Panc1 (cell line): ENCODE measurements around the gene ZBTB46. TPM values are rescaled to one million over a fixed set of nuclear protein-coding genes. Genes with fewer than 3 reads are reported as not detected.

Experiments used
- ATAC-seq: fragments of 200-7000 bp; cut with Tn5 transposase; 2 replicates; pipeline ENCODE4 v1.9.1; 2020; ENCODE audit warnings: mild to moderate bottlenecking, moderate library complexity
- BruUV-seq: library from RNA; stranded (reverse); fragments of 400-500 nt; replicated peaks from 2 replicates; lab custom pipeline; 2021; lab: Mats Ljungman, UMichigan
- CTCF ChIA-PET: fragments of 300-600 bp; sonication (Branson Sonifier 250); formaldehyde crosslinking; loops from one replicate; lab custom pipeline; 2022; ENCODE audit warnings: antibody characterized with exemption; lab: Charles Lee
- POLR2A ChIA-PET: fragments of 300-600 bp; sonication (Branson Sonifier 250); formaldehyde crosslinking; loops from one replicate; lab custom pipeline; 2022; ENCODE audit warnings: antibody characterized with exemption; lab: Charles Lee
- DNase-seq: peaks from one replicate; pipeline ENCODE4 v3.0.0-alpha.2; 2010; ENCODE audit warnings: low read depth, low spot score
- H3K27ac ChIP-seq: 2 replicates; pipeline ENCODE4 v1.5.1; 2011; ENCODE audit warnings: mild to moderate bottlenecking, low read length, inconsistent platforms
- H3K27me3 ChIP-seq: fragments of 200-500 bp; sonication (Bioruptor generic); 2 replicates; pipeline ENCODE4 v1.6.0; 2014; ENCODE audit warnings: low read length, inconsistent platforms; ENCODE audit not compliant: control insufficient read depth, insufficient read depth
- H3K36me3 ChIP-seq: fragments of 200-500 bp; sonication (Bioruptor generic); 2 replicates; pipeline ENCODE4 v1.5.1; 2014; ENCODE audit warnings: inconsistent platforms, mild to moderate bottlenecking, low read length, moderate library complexity; ENCODE audit not compliant: control insufficient read depth, insufficient read depth
- H3K4me1 ChIP-seq: 2 replicates; pipeline ENCODE4 v1.5.1; 2011; ENCODE audit warnings: inconsistent platforms, mild to moderate bottlenecking, low read length, moderate library complexity; ENCODE audit not compliant: control insufficient read depth, insufficient read depth
- H3K4me3 ChIP-seq, 2 experiments: 2 replicates each; pipeline ENCODE4 v1.5.1; 2011 to 2012; ENCODE audit warnings: low read depth in 2 of 2, low read length in 2 of 2, mild to moderate bottlenecking in 2 of 2, inconsistent platforms in 1 of 2, moderate library complexity in 1 of 2
- H3K9me3 ChIP-seq: fragments of 200-500 bp; sonication (Bioruptor generic); 2 replicates; pipeline ENCODE4 v1.5.1; 2014; ENCODE audit warnings: low read depth, mild to moderate bottlenecking, inconsistent platforms, low read length, moderate library complexity; ENCODE audit not compliant: control insufficient read depth, insufficient read depth
- POLR2AphosphoS5 ChIP-seq: IDR thresholded peaks from 2 replicates; pipeline ENCODE4 v1.6.1; 2012; ENCODE audit warnings: mild to moderate bottlenecking, low read depth, low read length, moderate library complexity
- SIN3A ChIP-seq: IDR thresholded peaks from 2 replicates; pipeline ENCODE4 v1.6.1; 2012; ENCODE audit warnings: low read depth, mild to moderate bottlenecking, low read length, moderate library complexity, borderline replicate concordance; ENCODE audit not compliant: insufficient read depth
- TCF7L2 ChIP-seq: IDR thresholded peaks from 2 replicates; pipeline ENCODE4 v1.6.1; 2011; ENCODE audit warnings: mild to moderate bottlenecking, low read depth, low read length, inconsistent platforms
- in situ Hi-C: cut with HindIII; loops from 2 replicates; pipeline ENCODE4 v1.10.0; 2016; ENCODE audit warnings: low sequenced_read_pairs, low pct_unique_long_range_greater_than_20kb
- intact Hi-C: fragments of 100-400 bp; cut with micrococcal nuclease; formaldehyde crosslinking; loops from one replicate; pipeline ENCODE4 v1.10.0; 2022; ENCODE audit not compliant: unreplicated experiment
- total RNA-seq: library from RNA; stranded (reverse); gene quantifications from one replicate; pipeline ENCODE4 v1.2.1, GENCODE V29; 2021; ENCODE audit not compliant: unreplicated experiment
- TF ChIP-seq, protein P1 (sequence below): fragments of 450-650 bp; IDR thresholded peaks from 2 replicates; pipeline ENCODE4 v1.5.1; 2017; ENCODE audit warnings: mild to moderate bottlenecking
- TF ChIP-seq, protein P2 (sequence below), 2 experiments: IDR thresholded peaks; 2 replicates each; pipeline ENCODE4 v1.6.1; 2011 to 2012; ENCODE audit warnings: low read depth in 2 of 2, control low read depth in 1 of 2, low read length in 1 of 2, mild to moderate bottlenecking in 1 of 2, moderate library complexity in 1 of 2; ENCODE audit not compliant: insufficient read depth in 1 of 2

ZBTB46 gene
- total RNA-seq, 1 experiment from 2014 or later = 15.2 TPM

DNA sequence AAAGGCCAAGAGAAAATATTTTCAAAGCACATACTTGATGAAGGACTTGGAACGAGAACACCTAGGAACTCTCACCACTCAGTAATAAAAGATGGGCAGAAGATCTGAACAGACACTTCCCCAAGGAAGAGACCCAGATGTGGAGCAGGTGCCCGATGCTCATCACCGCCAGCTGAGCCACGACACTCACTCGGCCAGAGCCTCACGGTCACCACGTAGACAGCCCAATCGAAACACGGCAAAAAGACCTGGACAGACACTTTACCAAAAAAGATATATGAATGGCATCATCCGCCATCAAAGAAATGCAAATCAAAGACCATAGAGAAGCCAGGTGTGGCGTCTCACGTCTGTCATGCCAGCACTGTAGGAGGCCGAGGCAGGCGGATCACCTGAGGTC, 49.9 kb downstream of the ZBTB46 start:
- no peaks in the 10 kb centered on the region for H3K27me3 ChIP-seq

DNA sequence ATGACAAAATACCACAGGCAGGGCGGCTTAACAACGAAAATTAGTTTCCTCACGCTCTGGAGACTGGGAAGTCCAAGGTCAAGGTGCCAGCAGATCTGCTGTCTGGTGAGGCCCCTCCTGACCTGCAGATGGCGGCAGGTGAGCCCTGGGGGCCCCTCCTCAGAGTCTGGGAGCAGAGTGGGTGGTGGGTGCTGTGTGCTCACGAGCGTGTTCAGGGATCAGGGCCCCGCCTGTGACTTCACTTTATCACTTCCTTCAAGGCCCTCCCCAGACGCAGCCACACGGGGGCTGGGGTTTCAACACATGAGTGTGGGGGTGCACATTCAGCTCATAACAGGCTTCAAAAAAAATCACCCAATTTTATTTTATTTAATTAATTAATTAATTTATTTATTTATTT, 52.2 kb downstream of the ZBTB46 start:
- ChIA-PET CTCF (no interaction called here), POLR2A (interaction anchor here (0.8 kb wide), 1 partner anchor 16 kb away, joined by 6 read pairs; no protein-coding TSS in a partner anchor)
- no peak overlapping the region for H3K27ac ChIP-seq
- H3K4me3 ChIP-seq = no peak overlapping the region
- H3K36me3 ChIP-seq = no peaks in the 10 kb centered on the region
- H3K9me3 ChIP-seq = no peaks in the 10 kb centered on the region
- intact Hi-C loops (no loop called here), in situ Hi-C loops (no loop called here)
- no peaks in the 10 kb centered on the region; the same call in 1 of the 2 replicates for H3K4me1 ChIP-seq
- TF ChIP-seq, protein P1, sequence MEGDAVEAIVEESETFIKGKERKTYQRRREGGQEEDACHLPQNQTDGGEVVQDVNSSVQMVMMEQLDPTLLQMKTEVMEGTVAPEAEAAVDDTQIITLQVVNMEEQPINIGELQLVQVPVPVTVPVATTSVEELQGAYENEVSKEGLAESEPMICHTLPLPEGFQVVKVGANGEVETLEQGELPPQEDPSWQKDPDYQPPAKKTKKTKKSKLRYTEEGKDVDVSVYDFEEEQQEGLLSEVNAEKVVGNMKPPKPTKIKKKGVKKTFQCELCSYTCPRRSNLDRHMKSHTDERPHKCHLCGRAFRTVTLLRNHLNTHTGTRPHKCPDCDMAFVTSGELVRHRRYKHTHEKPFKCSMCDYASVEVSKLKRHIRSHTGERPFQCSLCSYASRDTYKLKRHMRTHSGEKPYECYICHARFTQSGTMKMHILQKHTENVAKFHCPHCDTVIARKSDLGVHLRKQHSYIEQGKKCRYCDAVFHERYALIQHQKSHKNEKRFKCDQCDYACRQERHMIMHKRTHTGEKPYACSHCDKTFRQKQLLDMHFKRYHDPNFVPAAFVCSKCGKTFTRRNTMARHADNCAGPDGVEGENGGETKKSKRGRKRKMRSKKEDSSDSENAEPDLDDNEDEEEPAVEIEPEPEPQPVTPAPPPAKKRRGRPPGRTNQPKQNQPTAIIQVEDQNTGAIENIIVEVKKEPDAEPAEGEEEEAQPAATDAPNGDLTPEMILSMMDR = no peak
- TF ChIP-seq POLR2AphosphoS5 (no peak), TCF7L2 (no peak), SIN3A (no peak)
- TF ChIP-seq, protein P2, sequence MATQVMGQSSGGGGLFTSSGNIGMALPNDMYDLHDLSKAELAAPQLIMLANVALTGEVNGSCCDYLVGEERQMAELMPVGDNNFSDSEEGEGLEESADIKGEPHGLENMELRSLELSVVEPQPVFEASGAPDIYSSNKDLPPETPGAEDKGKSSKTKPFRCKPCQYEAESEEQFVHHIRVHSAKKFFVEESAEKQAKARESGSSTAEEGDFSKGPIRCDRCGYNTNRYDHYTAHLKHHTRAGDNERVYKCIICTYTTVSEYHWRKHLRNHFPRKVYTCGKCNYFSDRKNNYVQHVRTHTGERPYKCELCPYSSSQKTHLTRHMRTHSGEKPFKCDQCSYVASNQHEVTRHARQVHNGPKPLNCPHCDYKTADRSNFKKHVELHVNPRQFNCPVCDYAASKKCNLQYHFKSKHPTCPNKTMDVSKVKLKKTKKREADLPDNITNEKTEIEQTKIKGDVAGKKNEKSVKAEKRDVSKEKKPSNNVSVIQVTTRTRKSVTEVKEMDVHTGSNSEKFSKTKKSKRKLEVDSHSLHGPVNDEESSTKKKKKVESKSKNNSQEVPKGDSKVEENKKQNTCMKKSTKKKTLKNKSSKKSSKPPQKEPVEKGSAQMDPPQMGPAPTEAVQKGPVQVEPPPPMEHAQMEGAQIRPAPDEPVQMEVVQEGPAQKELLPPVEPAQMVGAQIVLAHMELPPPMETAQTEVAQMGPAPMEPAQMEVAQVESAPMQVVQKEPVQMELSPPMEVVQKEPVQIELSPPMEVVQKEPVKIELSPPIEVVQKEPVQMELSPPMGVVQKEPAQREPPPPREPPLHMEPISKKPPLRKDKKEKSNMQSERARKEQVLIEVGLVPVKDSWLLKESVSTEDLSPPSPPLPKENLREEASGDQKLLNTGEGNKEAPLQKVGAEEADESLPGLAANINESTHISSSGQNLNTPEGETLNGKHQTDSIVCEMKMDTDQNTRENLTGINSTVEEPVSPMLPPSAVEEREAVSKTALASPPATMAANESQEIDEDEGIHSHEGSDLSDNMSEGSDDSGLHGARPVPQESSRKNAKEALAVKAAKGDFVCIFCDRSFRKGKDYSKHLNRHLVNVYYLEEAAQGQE (IDR thresholded peaks at IDR 0.05; ENCODE audit: insufficient read depth in 1 of 2, low read depth in 2 of 2, low read length in 1 of 2) = no peak
- ATAC-seq = no peak
- no peak for DNase-seq
- BruUV-seq = no TSS peak
- H3K27me3 ChIP-seq = no peaks in the 10 kb centered on the region

More for the DNA sequence above, 49.9 kb downstream of the ZBTB46 start:
- ChIA-PET POLR2A (no interaction called here), CTCF (interaction anchor here (0.6 kb wide), 1 partner anchor 338 kb away, joined by 6 read pairs; no protein-coding TSS in a partner anchor)
- no peak for DNase-seq
- ATAC-seq = no peak
- Histone ChIP-seq H3K4me3 (no peak overlapping the region), H3K27ac (no peak overlapping the region), H3K36me3 (no peaks in the 10 kb centered on the region), H3K9me3 (no peaks in the 10 kb centered on the region), H3K4me1 (no peaks in the 10 kb centered on the region; the same call in 1 of the 2 replicates)
- TF ChIP-seq POLR2AphosphoS5 (no peak), SIN3A (no peak), TCF7L2 (no peak)
- TF ChIP-seq, protein P2 (IDR thresholded peaks at IDR 0.05; ENCODE audit: insufficient read depth in 1 of 2, low read depth in 2 of 2, low read length in 1 of 2) = no peak
- in situ Hi-C loops (no loop called here), intact Hi-C loops (no loop called here)
- BruUV-seq = no TSS peak
